ENCODE measurements around the gene MAGI2. TPM values are rescaled to one million over a fixed set of nuclear protein-coding genes. Genes with fewer than 3 reads are reported as not detected.

MAGI2 gene
- polyA plus RNA-seq, 3 donors = 0.03 to 0.11 TPM; not detected in 1

DNA sequence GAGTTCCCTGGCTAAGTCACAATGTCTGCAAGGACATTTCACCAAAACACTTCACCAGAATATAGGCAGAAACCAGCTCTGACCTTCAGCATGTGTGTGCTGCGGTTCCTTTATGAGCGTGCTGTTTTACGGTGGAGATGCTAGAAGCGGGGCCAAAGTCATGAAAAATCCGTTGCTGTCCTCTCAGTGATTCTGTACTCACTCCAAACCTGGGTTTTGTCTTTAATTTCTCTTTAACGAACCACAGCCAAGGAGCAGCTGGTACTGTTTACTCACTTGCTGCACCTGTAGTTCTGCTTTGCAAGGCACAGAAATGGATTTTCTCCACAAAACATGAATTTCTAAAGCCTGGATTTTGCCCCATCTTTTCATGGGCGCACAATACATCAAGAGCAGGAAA, 1015.0 kb downstream of the MAGI2 start:
- Mint-ChIP-seq H3K27me3 (ENCODE audit: low read depth in 3 of 3) (peaks cover 0 to 2% (median 2%) of the 10 kb centered on the region in 3 donors), H3K9me3 (peaks cover 0 to 5% (median 0%) of the 10 kb centered on the region in 7 donors), H3K4me1 (no peaks in the 10 kb centered on the region), H3K36me3 (no peaks in the 10 kb centered on the region), H3K27ac (no peak overlapping the region), H3K4me3 (no peak overlapping the region)
- H3K4me1 ChIP-seq (ENCODE audit: control insufficient read depth in 1 of 2, insufficient read depth in 2 of 2, low read length in 2 of 2) = no peaks in the 10 kb centered on the region
- DNase-seq = no peak
- no peaks in the 10 kb centered on the region for H3K36me3 ChIP-seq (replicated peaks in 1 of 2; ENCODE audit: control insufficient read depth in 1 of 2, insufficient read depth in 2 of 2, low read length in 2 of 2)
- no peak overlapping the region for H3K4me3 ChIP-seq (replicated peaks in 1 of 3; ENCODE audit: low read depth in 2 of 3, low read length in 3 of 3)
- no peaks in the 10 kb centered on the region for H3K27me3 ChIP-seq (ENCODE audit: control insufficient read depth in 2 of 2, insufficient read depth in 2 of 2, low read length in 2 of 2)
- H3K4me2 ChIP-seq (replicated peaks; ENCODE audit: extremely low read depth, low read length, poor library complexity, severe bottlenecking) = no peak overlapping the region
- TF ChIP-seq, protein P1, sequence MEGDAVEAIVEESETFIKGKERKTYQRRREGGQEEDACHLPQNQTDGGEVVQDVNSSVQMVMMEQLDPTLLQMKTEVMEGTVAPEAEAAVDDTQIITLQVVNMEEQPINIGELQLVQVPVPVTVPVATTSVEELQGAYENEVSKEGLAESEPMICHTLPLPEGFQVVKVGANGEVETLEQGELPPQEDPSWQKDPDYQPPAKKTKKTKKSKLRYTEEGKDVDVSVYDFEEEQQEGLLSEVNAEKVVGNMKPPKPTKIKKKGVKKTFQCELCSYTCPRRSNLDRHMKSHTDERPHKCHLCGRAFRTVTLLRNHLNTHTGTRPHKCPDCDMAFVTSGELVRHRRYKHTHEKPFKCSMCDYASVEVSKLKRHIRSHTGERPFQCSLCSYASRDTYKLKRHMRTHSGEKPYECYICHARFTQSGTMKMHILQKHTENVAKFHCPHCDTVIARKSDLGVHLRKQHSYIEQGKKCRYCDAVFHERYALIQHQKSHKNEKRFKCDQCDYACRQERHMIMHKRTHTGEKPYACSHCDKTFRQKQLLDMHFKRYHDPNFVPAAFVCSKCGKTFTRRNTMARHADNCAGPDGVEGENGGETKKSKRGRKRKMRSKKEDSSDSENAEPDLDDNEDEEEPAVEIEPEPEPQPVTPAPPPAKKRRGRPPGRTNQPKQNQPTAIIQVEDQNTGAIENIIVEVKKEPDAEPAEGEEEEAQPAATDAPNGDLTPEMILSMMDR (IDR thresholded peaks at IDR 0.05) = no peak
- intact Hi-C loops (cut with micrococcal nuclease) = no loop called here
- no peaks in the 10 kb centered on the region for H3K79me2 ChIP-seq (ENCODE audit: insufficient read depth, low read length)
- H3K27ac ChIP-seq (ENCODE audit: low read depth in 1 of 2, low read length in 2 of 2) = no peak overlapping the region
- WGBS (ENCODE audit: insufficient coverage) = 94% methylated on average over 5 of the region's 7 CpGs
- H2AFZ ChIP-seq (ENCODE audit: insufficient read depth, low read depth, low read length, poor library complexity, severe bottlenecking) = no peak overlapping the region
- no peak overlapping the region for H3K9ac ChIP-seq (ENCODE audit: insufficient read depth, low read length, poor library complexity, severe bottlenecking)
- no peaks in the 10 kb centered on the region for H3K9me3 ChIP-seq (replicated peaks in 1 of 2; ENCODE audit: control insufficient read depth in 1 of 2, insufficient read depth in 1 of 2, low read length in 2 of 2)
- no peaks in the 10 kb centered on the region for H4K20me1 ChIP-seq (ENCODE audit: insufficient read depth, low read length)

DNA sequence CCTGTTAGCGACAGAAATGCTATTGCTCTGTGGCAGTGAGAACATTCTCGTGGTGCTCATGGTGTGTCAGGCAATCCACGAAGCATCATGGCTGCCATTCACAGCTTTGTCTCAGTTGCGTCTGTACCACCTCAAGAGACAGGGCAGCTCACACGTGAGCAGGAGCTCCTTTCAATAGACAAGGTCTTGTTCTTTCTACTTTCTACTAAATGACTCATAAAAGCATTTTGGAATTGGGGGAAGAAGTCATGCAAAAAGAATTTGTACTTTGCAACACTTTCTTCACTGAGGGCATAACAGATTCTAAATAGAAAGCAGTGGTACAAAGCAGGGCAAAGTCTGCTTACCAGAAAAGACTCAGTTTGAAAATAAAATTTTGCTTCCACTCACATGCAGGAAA, 1016.3 kb downstream of the MAGI2 start:
- 53% methylated on average over 3 of the region's 5 CpGs for WGBS (ENCODE audit: insufficient coverage)

More for the DNA sequence above, 1016.3 kb downstream of the MAGI2 start:
- TF ChIP-seq, protein P1 (IDR thresholded peaks at IDR 0.05) = no peak
- H3K4me2 ChIP-seq (replicated peaks; ENCODE audit: extremely low read depth, low read length, poor library complexity, severe bottlenecking) = no peak overlapping the region
- no peaks in the 10 kb centered on the region for H3K27me3 ChIP-seq (ENCODE audit: control insufficient read depth in 2 of 2, insufficient read depth in 2 of 2, low read length in 2 of 2)
- Mint-ChIP-seq H3K9me3 (peaks cover 0 to 5% (median 0%) of the 10 kb centered on the region in 7 donors), H3K36me3 (no peaks in the 10 kb centered on the region), H3K4me3 (no peak overlapping the region), H3K27me3 (ENCODE audit: low read depth in 3 of 3) (peaks cover 0 to 2% (median 2%) of the 10 kb centered on the region in 3 donors), H3K27ac (no peak overlapping the region), H3K4me1 (no peaks in the 10 kb centered on the region)
- H3K9me3 ChIP-seq (replicated peaks in 1 of 2; ENCODE audit: control insufficient read depth in 1 of 2, insufficient read depth in 1 of 2, low read length in 2 of 2) = no peaks in the 10 kb centered on the region
- no peaks in the 10 kb centered on the region for H4K20me1 ChIP-seq (ENCODE audit: insufficient read depth, low read length)
- DNase-seq = no peak
- H3K4me3 ChIP-seq (replicated peaks in 1 of 3; ENCODE audit: low read depth in 2 of 3, low read length in 3 of 3) = no peak overlapping the region
- intact Hi-C loops (cut with micrococcal nuclease) = no loop called here
- H3K27ac ChIP-seq (ENCODE audit: low read depth in 1 of 2, low read length in 2 of 2) = no peak overlapping the region
- no peaks in the 10 kb centered on the region for H3K4me1 ChIP-seq (ENCODE audit: control insufficient read depth in 1 of 2, insufficient read depth in 2 of 2, low read length in 2 of 2)
- H3K36me3 ChIP-seq (replicated peaks in 1 of 2; ENCODE audit: control insufficient read depth in 1 of 2, insufficient read depth in 2 of 2, low read length in 2 of 2) = no peaks in the 10 kb centered on the region
- no peaks in the 10 kb centered on the region for H3K79me2 ChIP-seq (ENCODE audit: insufficient read depth, low read length)
- H3K9ac ChIP-seq (ENCODE audit: insufficient read depth, low read length, poor library complexity, severe bottlenecking) = no peak overlapping the region
- no peak overlapping the region for H2AFZ ChIP-seq (ENCODE audit: insufficient read depth, low read depth, low read length, poor library complexity, severe bottlenecking)

All from CD14-positive monocyte (primary cell).